HepG2 (cell line): Measurements from ENCODE around the gene CNOT8. TPM values are rescaled to one million over a fixed set of nuclear protein-coding genes. Genes with fewer than 3 reads are reported as not detected.
A peak's percentile ranks its signal among the peaks of the same experiment; 100 is the strongest.

Source experiments
- CC2D1A ChIP-seq: sonication (generic); formaldehyde crosslinking; IDR thresholded peaks from 2 replicates; pipeline ENCODE4 v1.8.1; 2023; ENCODE audit warnings: mild to moderate bottlenecking, missing genetic modification reagents
- ELF1 ChIP-seq: sonication (generic); formaldehyde crosslinking; IDR thresholded peaks from 2 replicates; pipeline ENCODE4 v1.4.0; 2020; ENCODE audit warnings: missing genetic modification reagents
- ETV5 ChIP-seq: IDR thresholded peaks from 2 replicates; pipeline ENCODE4 v1.6.1; 2018; ENCODE audit warnings: missing biosample characterization, missing genetic modification reagents, inconsistent platforms, borderline replicate concordance
- HNF1A ChIP-seq, 2 experiments: sonication (generic) in 1 of 2; formaldehyde crosslinking in 1 of 2; IDR thresholded peaks; 2 replicates each; pipeline versions ENCODE4 v1.4.0 to v1.6.1; 2016 to 2020; ENCODE audit warnings: borderline replicate concordance in 1 of 2, low read depth in 1 of 2, mild to moderate bottlenecking in 1 of 2, missing genetic modification reagents in 1 of 2
- KLF16 ChIP-seq, 2 experiments: sonication (generic) in 1 of 2; formaldehyde crosslinking in 1 of 2; IDR thresholded peaks; 2 replicates each; pipeline versions ENCODE4 v1.6.1 to v1.8.0; 2016 to 2023; ENCODE audit warnings: missing genetic modification reagents in 2 of 2, missing compliant biosample characterization in 1 of 2
- LCORL ChIP-seq, 2 experiments: fragments of 450-650 bp in 1 of 2; sonication (generic) in 1 of 2; formaldehyde crosslinking in 1 of 2; IDR thresholded peaks; 2 replicates each; pipeline versions ENCODE4 v1.5.0 to v1.6.1; 2017 to 2020; ENCODE audit warnings: antibody characterized with exemption in 1 of 2, missing genetic modification reagents in 1 of 2
- NR2F6 ChIP-seq, 2 experiments: IDR thresholded peaks; 2 replicates each; pipeline ENCODE4 v1.6.1; 2016; ENCODE audit warnings: antibody characterized with exemption in 1 of 2, mild to moderate bottlenecking in 1 of 2
- PITX1 ChIP-seq: sonication (generic); formaldehyde crosslinking; IDR thresholded peaks from 2 replicates; pipeline ENCODE4 v1.5.1; 2020; ENCODE audit warnings: mild to moderate bottlenecking, missing genetic modification reagents
- PPARG ChIP-seq: conservative IDR thresholded peaks from 2 replicates; pipeline ENCODE4 v1.6.1; 2016; ENCODE audit warnings: missing biosample characterization, missing genetic modification reagents
- PTBP1 ChIP-seq: fragments of 200-400 bp; formaldehyde crosslinking; IDR thresholded peaks from 2 replicates; pipeline ENCODE4 v1.6.1; 2018; ENCODE audit warnings: low read length, low read depth; ENCODE audit not compliant: poor library complexity, severe bottlenecking
- SMARCE1 ChIP-seq: fragments of 450-650 bp; IDR thresholded peaks from 2 replicates; pipeline ENCODE4 v1.6.1; 2017; ENCODE audit warnings: borderline replicate concordance
- SP140L ChIP-seq: sonication (generic); formaldehyde crosslinking; IDR thresholded peaks from 2 replicates; pipeline ENCODE4 v1.4.0; 2020; ENCODE audit warnings: missing genetic modification reagents, borderline replicate concordance
- TFE3 ChIP-seq: IDR thresholded peaks from 2 replicates; pipeline ENCODE4 v1.6.1; 2016
- ZKSCAN5 ChIP-seq: sonication (generic); formaldehyde crosslinking; IDR thresholded peaks from 2 replicates; pipeline ENCODE4 v1.5.1; 2020; ENCODE audit warnings: mild to moderate bottlenecking, missing genetic modification reagents
- ZNF513 ChIP-seq: sonication (generic); formaldehyde crosslinking; conservative IDR thresholded peaks from 2 replicates; pipeline ENCODE4 v1.5.0; 2020; ENCODE audit warnings: missing genetic modification reagents
- ZNF530 ChIP-seq: sonication (generic); formaldehyde crosslinking; IDR thresholded peaks from 2 replicates; pipeline ENCODE4 v1.5.0; 2020; ENCODE audit warnings: low read depth, mild to moderate bottlenecking, missing genetic modification reagents
- ZNF775 ChIP-seq: sonication (generic); formaldehyde crosslinking; IDR thresholded peaks from 2 replicates; pipeline ENCODE4 v1.4.0; 2020; ENCODE audit warnings: missing genetic modification reagents, mild to moderate bottlenecking, moderate library complexity, borderline replicate concordance
- ZUFSP ChIP-seq: sonication (generic); formaldehyde crosslinking; IDR thresholded peaks from 2 replicates; pipeline ENCODE4 v1.9.0; 2021; ENCODE audit warnings: missing genetic modification reagents, mild to moderate bottlenecking, borderline replicate concordance
- polyA plus RNA-seq, 8 experiments: library from polyadenylated mRNA; depleted of rRNA in 3 of 8; stranded (reverse) in 7 of 8; unstranded in 1 of 8; fragments of >200 nt; fragmentation: Illumina TruSeq in 4 of 8; extraction: Trizol in 4 of 8; gene quantifications; 2 replicates each; pipeline versions ENCODE4 v1.2.1 to v1.2.3, GENCODE V29; 2011 to 2016; ENCODE audit warnings: low read depth in 4 of 8, missing spikeins in 1 of 8, mixed read lengths in 1 of 8; ENCODE audit not compliant: insufficient read depth in 1 of 8
- total RNA-seq, 5 experiments: library from RNA; depleted of rRNA; stranded (reverse); fragments of >200 nt; fragmentation: Illumina TruSeq; extraction: Trizol; gene quantifications; 2 replicates each; pipeline ENCODE4 v1.2.3, GENCODE V29; 2016; ENCODE audit warnings: low read depth in 1 of 5
- TF ChIP-seq, protein P1 (sequence below): sonication (generic); formaldehyde crosslinking; IDR thresholded peaks from 2 replicates; pipeline ENCODE4 v1.9.0; 2021; ENCODE audit warnings: missing genetic modification reagents, borderline replicate concordance

CNOT8 gene
- total and polyA plus RNA-seq, 2 of the 13 experiments (the other 11 are each of a cell fraction or from before 2014, with no cell fraction given), result 37.1 to 74.9 TPM

GRCh38 chr5:154824070-154824469 is 34.4 kb upstream of the CNOT8 start (continued):
- TF ChIP-seq HNF1A (IDR thresholded peaks at IDR 0.05; ENCODE audit: low read depth) (no peak), HNF1A (CRISPR knock-in tag; IDR thresholded peaks at IDR 0.05; ENCODE audit: borderline replicate concordance) (no peak), ZNF530 (CRISPR knock-in tag) (no peak), PITX1 (CRISPR knock-in tag) (no peak), NR2F6 (IDR thresholded peaks at IDR 0.05) (peak; percentile 49; the same call in 1 of the 2 replicates), NR2F6 (CRISPR knock-in tag; IDR thresholded peaks at IDR 0.05) (0 out of 2 replicates have a peak, but pooled peaks have one; percentile 11), PPARG (CRISPR knock-in tag) (no peak), TFE3 (CRISPR knock-in tag) (no peak), SMARCE1 (no peak), SP140L (CRISPR knock-in tag) (no peak), ETV5 (CRISPR knock-in tag) (peak; percentile 42; the same call in 1 of the 2 replicates), ZUFSP (CRISPR knock-in tag) (no peak), CC2D1A (no peak), ELF1 (CRISPR knock-in tag) (peak; percentile 33; the same call in 1 of the 2 replicates), LCORL (IDR thresholded peaks at IDR 0.05) (no peak), LCORL (CRISPR knock-in tag; IDR thresholded peaks at IDR 0.05) (peak; percentile 28; the same call in 1 of the 2 replicates), ZNF775 (no peak), ZNF513 (no peak), ZKSCAN5 (CRISPR knock-in tag) (no peak), KLF16 (CRISPR knock-in tag; IDR thresholded peaks at IDR 0.05) (no peak), PTBP1 (no peak)
- TF ChIP-seq, protein P1, sequence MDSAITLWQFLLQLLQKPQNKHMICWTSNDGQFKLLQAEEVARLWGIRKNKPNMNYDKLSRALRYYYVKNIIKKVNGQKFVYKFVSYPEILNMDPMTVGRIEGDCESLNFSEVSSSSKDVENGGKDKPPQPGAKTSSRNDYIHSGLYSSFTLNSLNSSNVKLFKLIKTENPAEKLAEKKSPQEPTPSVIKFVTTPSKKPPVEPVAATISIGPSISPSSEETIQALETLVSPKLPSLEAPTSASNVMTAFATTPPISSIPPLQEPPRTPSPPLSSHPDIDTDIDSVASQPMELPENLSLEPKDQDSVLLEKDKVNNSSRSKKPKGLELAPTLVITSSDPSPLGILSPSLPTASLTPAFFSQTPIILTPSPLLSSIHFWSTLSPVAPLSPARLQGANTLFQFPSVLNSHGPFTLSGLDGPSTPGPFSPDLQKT (CRISPR knock-in tag), result no peak
